Activated T-cell treated with anti-CD3 and anti-CD28 coated beads for 24 hours (primary cell): ENCODE measurements around the gene MTHFD1.

Experiments used
- DNase-seq: peaks from one replicate; pipeline ENCODE4 v3.0.0-alpha.2; 2020; ENCODE audit warnings: low read depth

The MTHFD1 gene

DNA sequence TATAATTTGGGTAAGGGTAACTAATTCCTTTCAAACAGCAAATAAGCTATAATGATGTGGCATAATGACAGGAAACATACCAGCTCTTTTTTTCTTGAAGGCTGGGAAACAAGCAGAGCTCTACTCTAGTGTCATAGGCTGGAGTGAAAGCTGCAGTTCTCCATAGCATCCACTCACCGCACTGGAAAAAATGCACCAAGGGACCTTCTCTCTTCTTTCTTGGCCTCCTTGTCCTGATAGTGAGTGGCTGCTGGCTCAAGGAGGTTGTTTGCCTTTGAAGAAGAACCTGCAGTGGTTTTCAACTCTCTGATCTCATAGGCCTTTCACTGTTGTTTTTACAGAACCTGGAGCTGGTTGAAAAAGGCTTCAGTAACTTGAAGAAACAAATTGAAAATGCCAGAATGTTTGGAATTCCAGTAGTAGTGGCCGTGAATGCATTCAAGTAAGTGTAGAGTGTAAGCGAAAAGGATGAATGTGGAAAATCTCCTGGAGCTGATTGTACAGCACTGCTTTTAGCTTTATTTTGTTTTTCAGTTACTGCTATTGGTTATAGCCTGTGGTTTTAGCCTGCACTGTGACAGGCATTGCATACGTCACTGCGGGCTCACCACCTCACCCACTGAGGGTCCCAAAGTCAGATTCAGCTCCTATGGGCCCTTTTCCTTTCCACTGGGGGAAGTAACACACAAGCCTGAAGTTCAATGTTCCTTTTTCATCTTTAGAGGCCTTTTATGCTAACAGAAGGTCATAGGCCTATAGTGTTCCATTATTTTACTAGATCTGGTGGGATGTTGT is 59.9 kb downstream of the MTHFD1 start:
- DNase-seq = no peak

DNA sequence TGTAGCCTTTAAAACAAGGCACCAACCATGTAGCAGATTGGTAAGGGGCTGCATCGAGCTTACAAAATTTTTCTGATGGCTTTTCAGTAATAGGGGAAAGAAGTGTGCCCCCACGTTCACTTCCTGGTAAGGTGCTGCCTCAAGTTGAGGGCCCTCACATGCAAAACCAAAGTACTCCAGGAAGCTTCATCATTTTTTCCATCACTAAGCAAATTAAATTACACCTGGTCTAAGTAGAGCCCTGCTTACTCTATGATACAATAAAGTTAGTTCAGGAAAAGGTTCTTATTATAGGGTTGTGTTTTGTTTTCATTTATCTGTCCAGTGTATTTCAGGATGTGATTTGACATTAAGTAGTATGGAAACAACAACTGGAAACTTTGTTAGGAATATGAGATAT is 62.1 kb downstream of the MTHFD1 start:
- no peak for DNase-seq

DNA sequence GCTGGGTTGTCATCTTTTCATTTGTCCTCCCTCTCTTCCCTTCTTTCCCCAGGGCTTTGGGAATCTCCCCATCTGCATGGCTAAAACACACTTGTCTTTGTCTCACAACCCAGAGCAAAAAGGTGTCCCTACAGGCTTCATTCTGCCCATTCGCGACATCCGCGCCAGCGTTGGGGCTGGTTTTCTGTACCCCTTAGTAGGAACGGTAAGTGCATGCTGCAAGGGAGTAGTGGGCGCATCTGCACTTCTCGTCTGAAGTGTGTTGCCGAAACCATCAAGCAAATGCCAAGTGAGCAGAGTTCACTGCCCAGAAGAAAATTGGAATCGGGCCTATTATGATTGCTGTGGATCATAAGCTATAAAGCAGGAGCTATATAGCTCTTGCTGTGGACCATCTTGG is 66.5 kb downstream of the MTHFD1 start:
- no peak for DNase-seq

DNA sequence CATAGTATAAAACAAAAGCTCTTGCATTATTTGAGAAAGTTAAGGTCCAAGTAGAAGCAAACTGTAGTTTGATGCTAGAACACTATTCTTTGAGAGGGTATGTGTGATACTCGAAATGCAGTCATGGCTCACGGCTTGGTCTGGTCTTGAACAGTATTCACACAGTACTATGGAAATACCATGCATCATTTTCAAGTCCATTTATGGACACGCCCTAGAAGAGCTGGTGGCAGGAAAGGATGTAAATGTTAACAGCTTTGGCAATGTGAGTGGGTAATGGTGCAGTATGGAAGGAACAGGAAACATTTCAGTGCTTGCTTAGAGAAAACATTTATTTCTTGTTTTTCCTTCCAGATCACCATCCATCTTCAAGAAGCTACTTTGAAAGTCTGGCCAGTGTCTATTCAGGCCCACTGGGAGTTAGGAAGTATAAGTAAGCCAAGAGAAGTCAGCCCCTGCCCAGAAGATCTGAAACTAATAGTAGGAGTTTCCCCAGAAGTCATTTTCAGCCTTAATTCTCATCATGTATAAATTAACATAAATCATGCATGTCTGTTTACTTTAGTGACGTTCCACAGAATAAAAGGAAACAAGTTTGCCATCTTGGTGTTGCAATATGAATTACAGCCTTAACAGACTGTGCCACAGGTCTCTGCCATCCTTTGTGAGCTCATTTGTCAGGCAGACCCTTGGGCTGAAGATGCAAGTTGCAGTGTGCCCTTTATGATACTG is 71.4 kb downstream of the MTHFD1 start:
- DNase-seq = no peak

DNA sequence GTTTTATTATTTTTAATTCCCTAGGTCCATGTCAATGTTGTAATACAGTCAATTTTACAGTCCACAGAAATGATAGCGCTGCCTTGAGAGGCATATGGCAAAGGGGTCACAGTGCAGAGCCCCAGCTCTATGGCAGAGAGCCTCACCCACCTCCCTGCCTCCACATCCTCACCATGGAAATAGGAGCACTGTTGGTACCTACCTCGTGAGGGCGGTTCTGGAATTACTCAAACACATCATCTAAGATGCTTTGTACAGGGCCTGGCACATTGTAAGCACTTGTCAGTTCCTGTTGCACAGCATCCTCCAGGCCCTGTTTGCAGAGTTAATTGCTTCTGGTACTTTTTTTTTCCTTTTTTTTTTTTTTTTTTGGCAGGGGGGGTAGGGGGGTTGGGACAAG is 73.1 kb downstream of the MTHFD1 start:
- no peak for DNase-seq

DNA sequence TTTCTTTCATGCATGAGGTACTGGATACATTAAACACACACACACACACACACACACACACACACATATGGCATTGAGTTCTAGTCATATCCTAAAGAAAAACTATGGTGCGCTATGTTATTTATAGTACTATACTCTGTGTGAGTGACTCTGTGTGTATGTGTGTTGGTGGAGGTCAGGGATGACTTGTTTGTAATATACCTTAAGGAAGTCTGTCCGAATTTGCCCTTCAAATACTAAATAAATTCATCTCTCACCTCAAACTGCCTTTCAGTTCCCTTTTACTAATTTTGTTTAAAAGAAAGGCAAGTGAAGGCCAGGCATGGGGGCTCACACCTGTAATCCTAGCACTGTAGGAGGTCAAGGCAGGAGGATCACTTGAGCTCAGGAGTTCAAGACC is 75.0 kb downstream of the MTHFD1 start:
- DNase-seq = no peak

DNA sequence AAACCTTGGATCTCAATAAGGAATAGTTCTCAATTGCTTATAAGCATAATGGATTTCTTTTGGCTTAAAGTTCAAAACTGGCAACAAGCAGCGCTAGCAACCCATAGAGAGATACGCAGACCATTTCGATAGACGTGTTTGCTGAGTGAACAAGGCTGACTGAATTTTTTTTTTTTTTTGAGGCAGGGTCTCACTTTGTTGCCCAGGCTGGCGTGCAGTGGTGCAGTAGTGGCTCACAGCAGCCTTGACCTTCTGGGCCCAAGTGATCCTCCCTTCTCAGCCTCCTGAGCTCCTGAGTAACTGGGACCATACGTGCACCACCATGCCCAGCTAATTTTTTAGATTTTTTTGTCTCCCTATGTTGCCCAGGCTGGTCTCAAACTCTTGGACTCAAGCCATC is 75.7 kb downstream of the MTHFD1 start:
- no peak for DNase-seq

DNA sequence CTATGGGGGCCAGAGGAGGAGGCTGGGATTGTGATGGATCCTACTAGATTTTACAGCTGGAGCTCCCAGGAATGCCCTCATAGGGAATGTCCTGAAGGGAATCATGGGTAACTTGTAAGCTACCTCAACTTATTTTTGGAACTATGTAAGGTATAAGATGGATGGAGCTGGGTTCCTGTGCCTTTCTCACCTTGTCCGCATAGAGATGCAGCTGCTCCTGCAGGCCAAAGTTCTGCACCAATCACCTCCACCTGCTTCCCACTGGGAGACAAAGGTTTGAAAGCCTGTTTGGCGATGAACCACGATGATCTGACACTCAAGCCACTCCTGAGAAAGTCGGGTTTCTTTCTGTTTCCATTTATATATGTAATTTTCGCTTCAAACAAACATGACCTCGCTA is 76.5 kb downstream of the MTHFD1 start:
- no peak for DNase-seq

DNA sequence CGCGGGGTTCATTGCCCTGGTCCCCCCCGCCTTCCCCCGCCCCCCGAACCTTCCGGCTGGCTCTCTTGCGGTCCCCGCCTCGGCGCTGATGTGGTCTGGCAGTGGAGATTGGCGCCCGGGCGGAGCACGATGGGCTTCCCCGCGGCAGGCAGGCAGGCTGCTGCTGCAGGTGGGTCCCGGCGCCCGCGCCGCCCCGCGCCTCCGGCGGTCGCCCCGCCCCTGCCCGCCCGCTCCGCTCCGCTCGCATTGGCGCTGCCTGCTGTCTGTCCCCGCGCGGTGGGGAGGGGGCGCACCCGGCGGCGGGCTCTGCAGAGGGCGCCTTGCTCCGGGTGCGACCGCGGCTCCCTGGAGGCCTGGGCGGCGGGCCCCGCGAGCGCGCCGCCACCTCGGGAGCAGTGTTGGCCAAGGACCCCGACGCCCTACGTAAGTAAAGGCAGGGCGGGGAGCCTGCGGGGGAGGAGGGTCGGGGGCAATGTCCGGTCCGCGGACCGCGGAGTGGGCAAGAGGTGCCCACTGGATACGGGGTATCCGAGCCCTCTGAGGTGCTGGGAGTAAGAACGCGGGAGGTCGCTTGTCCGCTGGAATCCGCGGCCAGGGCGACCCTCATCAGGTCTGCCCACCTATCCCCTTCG is 77.2 kb downstream of the MTHFD1 start, which contains the start of gene AKAP5:
AKAP5 (plus strand) TSS at position 309 of the 632 bp plus-strand sequence. CDS start 2,896 bp downstream, outside the sequence.
- peak; percentile 41 for DNase-seq

DNA sequence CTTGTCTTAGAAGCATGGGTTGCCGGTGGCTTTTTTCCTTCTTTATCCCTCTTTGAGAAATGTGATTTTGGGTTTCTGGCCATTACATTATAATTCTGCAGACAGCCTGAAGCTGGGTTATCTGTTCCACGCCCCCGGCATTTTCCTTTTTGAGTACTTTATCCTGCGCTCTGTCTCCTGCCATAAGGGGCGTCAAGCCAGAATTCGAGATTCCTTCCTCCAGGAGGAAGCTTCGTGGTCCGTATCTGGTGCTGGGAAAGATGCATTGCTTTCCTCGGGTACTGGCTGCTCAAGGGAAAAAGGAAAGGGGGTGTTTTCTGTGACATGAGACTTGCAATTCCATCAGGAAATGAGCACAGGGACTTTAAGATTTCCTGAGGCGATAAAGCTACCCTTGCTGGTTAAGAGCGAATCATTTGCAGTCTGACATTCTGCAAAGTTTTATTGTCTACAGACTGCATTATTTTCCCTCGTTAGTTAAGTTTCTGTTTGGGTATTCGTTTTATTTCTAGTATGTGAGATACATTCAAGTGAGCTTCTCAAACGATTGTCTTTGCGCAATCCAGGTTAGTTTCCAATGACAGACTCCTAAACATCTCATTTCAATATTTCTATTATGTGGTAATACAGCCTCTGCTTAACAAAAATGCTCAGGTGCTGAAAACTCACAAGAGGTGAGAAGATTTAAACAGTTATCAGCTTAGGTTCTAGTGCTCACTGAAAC is 77.8 kb downstream of the MTHFD1 start:
- DNase-seq = no peak

DNA sequence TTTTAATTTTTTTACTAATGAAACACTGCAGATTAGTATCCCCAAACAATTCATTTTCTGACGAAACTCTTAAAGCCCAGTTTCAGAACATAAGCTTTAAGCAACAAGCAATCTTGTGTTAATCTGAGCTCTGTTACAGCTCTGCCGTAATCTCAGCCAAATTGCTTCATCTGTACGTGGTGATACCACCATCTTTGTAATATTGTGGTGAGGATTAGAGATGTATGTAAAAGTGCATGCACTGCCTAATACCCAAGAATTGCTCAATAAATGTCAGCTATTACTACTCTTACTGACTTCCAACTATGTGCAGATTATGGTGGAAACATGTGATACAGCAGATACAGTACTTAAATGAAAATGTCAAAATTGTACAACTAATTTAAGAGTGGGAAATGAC is 78.9 kb downstream of the MTHFD1 start:
- DNase-seq = no peak

DNA sequence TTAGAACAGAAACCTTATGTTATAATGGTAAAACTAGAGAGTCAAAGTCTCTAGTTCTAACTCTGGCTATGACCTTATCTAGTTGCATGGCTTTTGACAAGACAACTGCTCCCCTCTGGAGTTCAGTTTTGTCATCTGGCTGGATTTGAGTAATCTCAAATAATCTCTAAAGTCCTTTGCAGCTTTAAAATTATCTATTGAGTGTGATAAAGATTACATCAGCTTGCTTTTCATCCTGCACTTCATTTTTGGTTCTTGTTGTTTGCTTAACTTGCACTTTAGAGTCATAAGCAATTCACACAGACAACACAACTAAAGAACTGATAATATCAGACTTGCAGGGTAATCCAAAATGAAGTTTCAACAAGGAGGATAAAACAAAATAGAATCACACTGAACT is 79.4 kb downstream of the MTHFD1 start:
- no peak for DNase-seq

DNA sequence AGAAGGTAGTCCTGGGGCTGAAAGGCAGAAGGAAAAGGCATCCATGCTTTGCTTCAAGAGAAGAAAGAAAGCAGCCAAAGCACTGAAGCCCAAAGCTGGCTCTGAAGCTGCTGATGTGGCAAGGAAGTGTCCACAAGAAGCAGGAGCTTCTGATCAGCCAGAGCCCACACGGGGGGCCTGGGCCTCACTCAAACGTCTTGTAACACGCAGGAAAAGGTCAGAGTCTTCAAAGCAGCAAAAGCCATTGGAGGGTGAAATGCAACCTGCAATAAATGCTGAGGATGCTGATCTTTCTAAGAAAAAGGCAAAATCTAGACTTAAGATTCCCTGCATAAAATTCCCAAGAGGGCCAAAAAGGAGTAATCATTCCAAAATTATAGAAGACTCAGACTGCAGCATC is 80.3 kb downstream of the MTHFD1 start:
- DNase-seq = no peak

DNA sequence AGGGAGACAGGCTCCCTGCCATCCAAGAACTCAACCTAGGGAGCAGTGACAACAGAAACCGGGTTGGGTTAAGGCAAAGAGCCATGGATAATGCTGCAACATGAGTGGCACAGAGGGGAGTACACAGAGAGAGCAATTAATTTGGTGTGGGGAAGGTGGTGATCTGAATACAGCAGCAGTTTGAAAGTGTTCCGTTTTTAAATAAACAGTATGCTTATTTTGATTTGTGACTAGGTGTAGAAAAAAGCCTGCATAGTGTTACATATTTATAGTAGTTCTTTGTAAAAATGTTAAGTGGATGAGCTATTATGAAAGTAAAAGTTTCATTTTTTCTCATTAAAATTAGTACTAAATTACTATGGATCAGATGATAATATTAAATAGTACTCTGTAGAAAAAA is 85.9 kb downstream of the MTHFD1 start:
- DNase-seq = no peak

DNA sequence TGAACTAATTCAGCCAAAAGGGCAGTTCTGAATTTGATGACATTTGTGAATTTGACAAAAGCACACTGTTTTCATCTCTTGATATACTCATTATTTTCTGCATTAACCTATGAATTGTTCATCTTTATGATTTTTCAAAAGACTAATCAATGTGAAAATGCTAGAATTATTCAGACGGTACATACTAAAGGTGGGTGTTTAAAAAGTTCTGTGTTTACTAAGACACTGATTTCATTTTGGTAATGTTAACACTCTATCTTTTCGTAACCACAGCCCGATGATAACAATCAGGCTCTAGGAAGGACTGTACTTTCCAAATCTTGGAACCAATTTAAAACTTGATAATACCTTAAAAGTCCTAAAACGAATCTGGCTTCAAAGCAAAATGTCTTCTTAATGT is 86.5 kb downstream of the MTHFD1 start:
- no peak for DNase-seq

DNA sequence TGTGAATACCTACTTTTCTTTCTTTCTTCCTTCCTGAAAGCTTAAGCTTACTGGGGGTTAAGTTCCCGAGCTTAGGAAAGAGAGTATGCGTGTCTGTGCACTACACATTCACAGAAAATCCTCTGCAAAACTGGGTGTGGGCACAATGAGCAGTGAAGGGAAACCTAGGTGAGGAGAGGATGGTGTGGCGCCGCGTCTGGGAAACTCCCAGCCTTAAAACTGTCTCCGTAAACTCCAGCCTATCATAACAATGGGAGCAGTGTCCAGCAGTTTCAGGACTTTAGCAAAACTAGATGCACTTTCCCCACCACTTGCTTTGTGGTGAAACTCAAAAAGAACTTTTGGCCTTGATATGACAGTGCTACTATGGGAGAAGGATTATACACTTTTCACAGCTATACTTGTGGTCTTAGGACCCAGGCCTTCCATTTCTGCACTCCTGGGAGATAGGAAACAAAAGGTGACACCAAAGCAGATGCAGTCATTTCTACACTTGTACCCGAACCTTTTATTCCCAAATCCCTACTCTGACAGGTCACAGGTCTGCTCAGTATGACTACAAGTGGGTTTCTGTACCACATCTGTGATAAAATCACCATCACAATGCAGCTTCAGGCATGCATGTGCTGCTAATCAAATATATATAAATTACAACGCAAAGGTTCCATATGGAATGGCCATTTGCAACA is 87.6 kb downstream of the MTHFD1 start:
- DNase-seq = no peak

DNA sequence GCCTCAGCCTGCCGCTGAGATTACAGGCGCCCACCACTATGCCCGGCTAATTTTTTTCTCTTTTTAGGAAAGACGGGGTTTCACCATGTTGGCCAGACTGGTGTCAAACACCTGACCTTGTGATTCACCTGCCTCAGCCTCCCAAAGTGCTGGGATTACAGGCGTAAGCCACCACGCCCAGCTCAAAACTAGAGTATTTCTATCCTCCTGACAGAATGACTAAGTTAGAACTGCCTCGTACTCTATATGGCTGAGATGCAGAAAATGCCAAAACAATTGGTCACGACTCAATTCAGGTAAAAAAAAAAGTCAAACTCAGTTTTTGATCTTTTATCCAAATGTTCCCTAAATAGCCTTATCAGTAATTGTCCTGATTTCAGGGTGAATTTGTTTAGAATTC is 88.3 kb downstream of the MTHFD1 start:
- no peak for DNase-seq

DNA sequence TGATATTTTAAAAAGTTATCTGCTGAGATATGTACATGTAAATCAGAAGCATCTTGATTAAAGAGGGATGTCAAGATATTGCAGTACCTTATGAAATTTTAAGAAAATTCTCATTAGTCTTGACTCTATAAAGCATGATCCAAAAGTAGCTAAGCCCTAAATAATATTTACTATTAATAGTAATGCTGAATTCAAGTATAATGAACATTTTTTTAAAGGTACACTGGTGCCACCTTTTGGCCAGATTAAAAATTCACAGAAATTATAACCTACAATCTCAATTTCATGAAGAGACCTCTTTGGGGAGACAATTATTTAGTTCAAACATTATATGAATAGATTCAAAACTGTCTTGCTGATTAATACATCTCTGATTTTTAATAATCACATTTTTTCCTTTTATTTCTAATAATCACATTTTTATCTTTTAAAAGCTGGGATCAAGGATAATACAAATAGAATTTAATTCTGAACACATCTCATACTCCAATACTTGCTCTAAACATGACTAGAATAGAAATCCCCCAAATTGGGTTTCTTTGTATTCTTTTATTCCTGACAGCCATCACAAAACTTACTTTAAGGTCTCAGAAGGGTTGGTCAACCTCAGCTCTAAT is 90.6 kb downstream of the MTHFD1 start:
- no peak for DNase-seq

DNA sequence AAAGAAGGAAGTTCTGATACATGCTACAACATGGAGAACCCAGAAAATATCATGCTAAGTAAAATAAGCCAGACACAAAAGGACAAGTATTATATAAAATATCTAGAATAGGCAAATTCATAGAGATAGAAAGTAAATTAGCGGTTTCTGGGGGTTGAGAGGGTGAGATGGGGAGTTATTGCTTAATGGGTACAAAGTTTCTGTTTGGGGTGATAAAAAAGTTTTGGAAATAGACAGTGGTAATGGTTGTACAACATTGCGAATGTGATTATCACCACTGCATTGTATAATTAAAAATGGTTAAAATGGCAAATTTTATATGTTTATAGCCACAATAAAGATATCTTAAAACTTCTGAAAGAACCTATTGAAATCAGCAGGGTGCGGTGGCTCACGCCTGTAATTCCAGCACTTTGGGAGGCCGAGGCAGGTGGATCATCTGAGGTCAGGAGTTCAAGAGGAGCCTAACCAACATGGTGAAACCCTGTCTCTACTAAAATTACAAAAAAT is 100.5 kb downstream of the MTHFD1 start:
- no peak for DNase-seq

DNA sequence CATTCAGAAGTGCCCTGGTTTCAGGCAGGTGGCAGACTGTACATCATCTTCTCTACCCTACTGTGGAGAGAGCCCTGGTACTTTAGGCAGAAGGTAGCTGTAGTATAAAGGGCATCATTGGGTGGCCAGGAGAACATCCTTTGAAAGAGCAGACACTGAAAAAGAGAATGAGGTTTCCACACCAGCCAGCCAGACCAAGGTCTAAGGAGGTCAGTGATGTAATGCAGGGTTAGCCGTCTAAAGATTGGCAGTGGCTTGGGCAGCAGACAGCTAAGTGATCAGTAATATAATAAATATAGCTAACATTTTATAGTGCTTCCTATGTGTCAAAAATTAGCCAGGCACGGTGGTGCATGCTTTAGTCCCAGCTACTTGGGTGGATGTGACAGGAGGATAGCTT is 103.5 kb downstream of the MTHFD1 start:
- no peak for DNase-seq

DNA sequence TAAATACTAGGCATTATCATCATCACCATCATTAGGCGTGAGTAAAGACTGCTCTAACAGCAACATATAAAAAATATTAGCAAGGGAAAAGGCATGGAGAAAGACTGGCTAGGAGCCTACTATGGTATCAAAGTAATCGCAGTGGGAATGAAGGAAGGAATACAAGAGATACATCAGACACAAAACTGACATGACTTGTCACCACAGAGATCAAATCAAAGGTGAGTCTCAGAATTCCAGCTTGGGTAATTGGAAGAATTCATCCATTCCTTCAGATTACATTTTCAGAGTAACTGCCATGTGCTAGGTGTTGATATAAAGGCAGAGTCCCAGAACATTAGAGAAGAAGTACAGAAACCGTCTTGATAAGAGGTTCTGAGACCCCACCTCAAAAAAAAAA is 105.3 kb downstream of the MTHFD1 start:
- no peak for DNase-seq
